NCI-H1417 (cell line): Measurements from ENCODE around the gene C1orf210.
A peak's percentile ranks its signal among the peaks of the same experiment; 100 is the strongest.

Experiments
- DNase-seq, 3 experiments: peaks; one replicate each; lab custom pipeline; 2025; lab: John Stamatoyannopoulos, UW

Gene C1orf210

GRCh38 chr1:43285269-43285990 is at the start of gene C1orf210:
C1orf210 (minus strand) TSS chr1:43285581; CDS start chr1:43283270, 2,311 bp downstream.
- DNase-seq = peak; percentile 73 to 84 (median 79)

- no peak for DNase-seq
These were observed 49.2 kb upstream of the C1orf210 start for GRCh38 chr1:43334453-43335205.

GRCh38 chr1:43331688-43332087 is 46.3 kb upstream of the C1orf210 start:
- no peak for DNase-seq

- DNase-seq = no peak
These were observed 44.8 kb upstream of the C1orf210 start for GRCh38 chr1:43329995-43330751.

DNA sequence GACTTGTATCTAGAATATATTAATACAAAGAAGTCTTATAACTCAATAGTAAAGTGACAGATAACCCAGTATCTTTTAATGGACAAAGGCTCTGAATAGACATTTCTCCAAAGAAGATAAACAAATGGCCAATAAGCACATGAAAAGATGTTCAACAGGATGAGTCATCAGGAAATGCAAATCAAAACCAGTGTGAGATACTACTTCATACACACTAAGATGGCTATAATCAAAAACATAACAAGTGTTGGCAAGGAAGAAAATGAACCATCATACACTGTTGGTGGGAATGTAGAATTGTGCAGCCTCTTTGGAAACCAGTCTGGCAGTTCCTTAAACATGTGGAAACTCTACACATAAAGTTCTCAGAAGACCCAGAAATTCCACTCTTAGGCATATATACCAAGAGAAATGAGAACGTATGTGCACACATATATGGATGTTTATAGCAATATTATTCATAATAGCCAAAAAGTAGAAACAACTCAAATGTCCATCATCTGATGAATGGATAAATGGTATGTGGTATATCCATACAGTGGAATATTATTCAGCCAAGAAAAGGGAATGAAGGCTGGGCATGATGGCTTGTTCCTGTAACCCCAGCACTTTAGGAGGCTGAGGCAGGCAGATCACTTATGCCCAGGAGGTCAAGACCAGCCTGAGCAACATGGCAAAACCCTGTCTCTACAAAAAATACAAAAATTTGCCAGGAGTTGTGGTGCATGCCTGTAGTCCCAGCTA is 42.3 kb upstream of the C1orf210 start:
- no peak for DNase-seq

- no peak for DNase-seq
These were observed 40.0 kb upstream of the C1orf210 start for GRCh38 chr1:43325381-43325780.

DNA sequence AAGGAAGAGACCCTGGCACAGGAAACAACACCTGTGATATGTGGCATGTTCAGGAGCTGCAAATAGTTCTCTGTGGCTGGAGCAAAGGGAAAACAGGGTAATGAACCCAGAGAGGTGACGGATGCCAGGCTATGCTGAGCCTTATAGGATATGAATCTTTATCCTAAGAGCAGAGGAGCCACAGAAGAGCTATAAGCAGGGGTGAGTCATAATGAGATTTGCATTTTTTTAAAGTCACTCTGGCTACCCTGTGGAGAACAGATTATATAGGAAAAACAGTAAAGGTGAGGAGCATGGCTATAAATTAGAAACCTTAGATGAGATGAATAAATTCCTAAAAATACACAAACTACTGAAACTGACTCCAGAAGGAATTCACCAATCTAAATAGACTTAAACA is 39.4 kb upstream of the C1orf210 start:
- DNase-seq = no peak

GRCh38 chr1:43322506-43322905 is 37.1 kb upstream of the C1orf210 start:
- DNase-seq = no peak

DNA sequence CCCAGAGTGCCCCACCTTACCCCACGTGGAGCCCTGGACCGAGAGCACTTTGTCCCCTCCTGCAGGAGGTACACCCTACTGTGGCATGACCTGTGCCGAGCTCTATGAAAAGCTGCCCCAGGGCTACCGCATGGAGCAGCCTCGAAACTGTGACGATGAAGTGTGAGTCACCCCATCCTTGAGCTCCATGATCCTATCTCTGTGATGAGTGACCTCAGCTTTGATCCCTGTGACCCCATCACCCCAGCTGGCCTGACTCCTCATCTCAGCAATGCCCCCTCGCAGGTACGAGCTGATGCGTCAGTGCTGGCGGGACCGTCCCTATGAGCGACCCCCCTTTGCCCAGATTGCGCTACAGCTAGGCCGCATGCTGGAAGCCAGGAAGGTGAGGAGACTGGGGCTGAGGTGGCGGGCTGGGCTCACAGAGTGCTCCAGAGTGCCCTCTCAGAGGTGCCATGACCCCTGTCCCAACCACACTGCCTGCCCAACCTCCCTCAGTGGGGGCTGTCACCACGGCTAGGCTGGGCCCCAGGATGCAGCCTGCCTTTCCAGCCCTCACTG is 36.0 kb upstream of the C1orf210 start:
- no peak for DNase-seq

DNA sequence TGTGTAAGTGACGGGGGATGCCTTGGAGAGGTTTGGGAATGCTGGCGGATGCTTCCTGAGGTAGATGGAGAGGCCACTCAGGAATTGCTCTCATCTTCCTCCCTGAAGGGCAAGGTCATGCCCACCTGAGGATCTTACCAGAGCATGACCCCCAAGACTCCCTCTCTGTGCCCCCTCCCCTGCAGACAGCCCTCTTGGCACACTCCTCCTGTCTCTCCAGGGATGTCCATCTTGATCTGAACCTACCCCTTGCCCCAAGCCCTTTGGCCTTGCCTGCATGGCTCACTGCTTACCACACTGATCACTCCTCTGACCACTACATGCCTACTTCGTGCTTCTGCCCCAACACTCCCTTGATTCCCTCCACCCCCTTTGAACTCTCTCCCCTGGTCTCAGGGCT is 34.4 kb upstream of the C1orf210 start:
- no peak for DNase-seq

GRCh38 chr1:43319288-43319687 is 33.9 kb upstream of the C1orf210 start:
- no peak for DNase-seq

DNA sequence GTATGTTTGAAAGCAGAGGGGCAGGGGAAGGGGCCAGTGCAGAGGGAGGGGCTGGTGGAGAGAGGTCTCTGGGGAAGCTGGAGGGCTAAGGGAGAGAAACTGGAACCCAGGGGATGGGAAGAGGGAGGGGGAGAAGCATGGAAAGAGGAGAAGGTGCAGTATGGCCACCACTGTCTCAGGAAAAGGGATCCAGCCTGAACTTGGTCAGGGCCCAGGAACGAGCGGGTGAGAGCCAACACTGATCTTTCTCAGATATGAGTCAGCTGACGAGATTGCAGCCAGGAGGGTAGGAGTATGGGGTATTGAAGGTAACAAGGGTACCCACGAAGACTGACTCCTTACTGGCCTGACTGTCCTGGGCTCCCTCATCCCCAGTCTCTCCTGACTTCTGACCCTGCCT is 33.5 kb upstream of the C1orf210 start:
- no peak for DNase-seq

DNA sequence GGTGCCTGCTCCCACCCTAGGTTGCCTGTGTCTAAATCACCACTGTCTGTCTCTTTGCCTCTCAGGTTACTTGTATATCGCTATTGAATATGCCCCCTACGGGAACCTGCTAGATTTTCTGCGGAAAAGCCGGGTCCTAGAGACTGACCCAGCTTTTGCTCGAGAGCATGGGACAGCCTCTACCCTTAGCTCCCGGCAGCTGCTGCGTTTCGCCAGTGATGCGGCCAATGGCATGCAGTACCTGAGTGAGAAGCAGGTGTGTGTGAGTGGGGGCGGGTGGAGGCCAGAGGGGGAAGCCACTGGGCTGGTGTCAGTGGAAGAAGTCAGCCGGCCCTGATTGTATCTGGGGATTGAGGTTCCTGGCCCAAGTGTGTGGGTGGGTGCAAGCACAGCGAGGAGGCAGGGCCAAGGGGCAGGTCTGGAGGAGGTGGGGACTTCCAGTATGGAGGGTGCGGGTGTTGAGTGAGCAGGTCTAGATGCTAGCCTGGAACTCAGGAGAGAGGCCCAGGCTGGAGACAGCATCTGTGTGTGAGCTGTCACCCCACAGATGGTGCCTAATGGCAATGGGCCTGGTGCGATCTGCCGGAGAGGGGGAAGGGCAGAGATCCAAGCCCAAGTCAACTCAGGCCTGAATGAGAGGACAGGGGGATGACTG is 32.6 kb upstream of the C1orf210 start:
- DNase-seq = no peak

GRCh38 chr1:43316738-43317520 is 31.5 kb upstream of the C1orf210 start:
- DNase-seq = no peak

GRCh38 chr1:43315963-43316737 is 30.8 kb upstream of the C1orf210 start:
- no peak for DNase-seq

DNA sequence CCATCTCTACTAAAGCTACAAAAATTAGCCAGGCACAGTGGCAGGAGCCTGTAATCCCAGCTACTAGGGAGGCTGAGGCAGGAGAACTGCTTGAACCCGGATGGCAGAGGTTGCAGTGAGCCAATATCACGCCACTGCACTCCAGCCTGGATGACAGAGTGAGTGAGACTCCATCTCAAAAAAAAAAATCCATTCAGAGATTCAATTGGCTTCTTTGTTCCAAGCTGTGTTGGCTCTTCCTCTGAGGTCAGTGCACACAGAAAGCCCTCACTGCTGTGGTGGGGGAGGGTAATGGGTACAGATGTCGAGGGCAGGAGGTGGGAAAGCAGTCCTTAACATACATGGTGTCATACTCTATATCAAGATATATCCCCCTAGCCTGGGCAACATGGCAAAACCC is 30.1 kb upstream of the C1orf210 start:
- DNase-seq = no peak

- DNase-seq = no peak
These were observed 28.9 kb upstream of the C1orf210 start for GRCh38 chr1:43314233-43314632.

DNA sequence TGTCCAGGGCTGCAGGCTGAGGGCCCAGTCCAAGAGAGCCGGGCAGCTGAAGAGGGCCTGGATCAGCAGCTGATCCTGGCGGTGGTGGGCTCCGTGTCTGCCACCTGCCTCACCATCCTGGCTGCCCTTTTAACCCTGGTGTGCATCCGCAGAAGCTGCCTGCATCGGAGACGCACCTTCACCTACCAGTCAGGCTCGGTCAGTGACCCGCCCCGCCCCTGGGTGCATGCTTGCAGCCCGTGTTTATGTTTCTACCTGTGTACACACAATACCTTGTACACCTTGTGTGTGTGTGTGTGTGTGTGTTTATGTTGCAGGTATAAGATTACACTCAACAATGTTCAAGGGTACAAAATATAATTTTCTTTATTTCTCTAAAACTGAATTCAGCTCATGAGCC is 28.4 kb upstream of the C1orf210 start:
- no peak for DNase-seq

GRCh38 chr1:43312663-43313515 is 27.5 kb upstream of the C1orf210 start:
- DNase-seq = no peak
